Testis (tissue), 3 donors: ENCODE data around the gene SMG7. TPM values are rescaled to one million over a fixed set of nuclear protein-coding genes. Genes with fewer than 3 reads are reported as not detected.
A peak's percentile ranks its signal among the peaks of the same experiment; 100 is the strongest.

Experiments used
- DNase-seq: peaks from one replicate; pipeline ENCODE4 v3.0.0-alpha.2; 2019
- H3K27ac ChIP-seq, 2 donors: fragments of 200-600 bp; sonication (generic); one replicate each; pipeline ENCODE4 v1.5.1; 2019
- H3K27me3 ChIP-seq: fragments of 200-600 bp; sonication (generic); one replicate; pipeline ENCODE4 v1.5.1; 2019
- H3K36me3 ChIP-seq: fragments of 200-600 bp; sonication (generic); one replicate; pipeline ENCODE4 v1.5.1; 2017; ENCODE audit warnings: low read depth; ENCODE audit errors: missing control alignments
- H3K4me1 ChIP-seq: fragments of 200-600 bp; sonication (generic); one replicate; pipeline ENCODE4 v1.5.1; 2019
- H3K4me3 ChIP-seq, 2 donors: fragments of 200-600 bp; sonication (generic); one replicate each; pipeline ENCODE4 v1.5.1; 2017 to 2019
- H3K9me3 ChIP-seq: fragments of 200-600 bp; sonication (generic); one replicate; pipeline ENCODE4 v1.5.1; 2017
- CTCF ChIP-seq, 3 experiments: fragments of 450-650 bp in 2 of 3; fragments of 200-600 bp in 1 of 3; sonication (generic) in 1 of 3; IDR thresholded peaks; one replicate each; pipeline ENCODE4 v1.5.1; 2016 to 2019; ENCODE audit warnings: antibody characterized with exemption in 3 of 3, mild to moderate bottlenecking in 2 of 3, moderate library complexity in 1 of 3
- POLR2A ChIP-seq: fragments of 450-650 bp; IDR thresholded peaks from one replicate; pipeline ENCODE4 v1.6.1; 2017; ENCODE audit warnings: antibody characterized with exemption, mild to moderate bottlenecking, moderate library complexity
- WGBS, 2 donors: methylation state at CpG; one replicate each; pipeline ENCODE4 v1.1.5; 2018; 5-methylcytosine and 5-hydroxymethylcytosine counted together
- intact Hi-C: fragments of 100-400 bp; cut with DNase I; formaldehyde crosslinking; loops from one replicate; pipeline ENCODE4 v1.15.1; 2023; ENCODE audit warnings: low total_unique reads
- polyA plus RNA-seq: library from polyadenylated mRNA; stranded (reverse); fragments of 350-450 nt; fragmentation: Illumina TruSeq; extraction: RNeasy Lipid Tissue Mini Kit (QIAGEN cat#74804); gene quantifications from one replicate; pipeline ENCODE4 v1.2.3, GENCODE V29; 2014; ENCODE audit warnings: low read depth, low replicate concordance; ENCODE audit not compliant: insufficient read depth
- total RNA-seq, 2 donors: library from RNA; depleted of rRNA; stranded (reverse); fragments of >200 nt; gene quantifications; one replicate each; pipeline ENCODE4 v1.2.3, GENCODE V29; 2016

The SMG7 gene
- total and polyA plus RNA-seq, 3 donors from 2014 or later = 109 to 157 (median 139) TPM

GRCh38 chr1:183443011-183443410, 29.3 kb upstream of the SMG7 start:
- Histone ChIP-seq H3K4me1 (peaks cover 15% of the 10 kb centered on the region), H3K36me3 (no peaks in the 10 kb centered on the region), H3K9me3 (no peaks in the 10 kb centered on the region), H3K4me3 (no peak overlapping the region), H3K27ac (peak overlapping the region; percentile 28 to 34), H3K27me3 (no peaks in the 10 kb centered on the region)
- 92 to 98% methylated on average over 2 of the region's 2 CpGs for WGBS, 2 donors
- intact Hi-C loops = no loop called here
- TF ChIP-seq POLR2A = no peak
- TF ChIP-seq CTCF (IDR thresholded peaks at IDR 0.05) = no peak
- DNase-seq = no peak

- Histone ChIP-seq H3K27me3 (no peaks in the 10 kb centered on the region), H3K36me3 (no peaks in the 10 kb centered on the region), H3K9me3 (no peaks in the 10 kb centered on the region), H3K27ac (peak overlapping the region; percentile 34 to 59), H3K4me1 (peaks cover 15% of the 10 kb centered on the region), H3K4me3 (no peak overlapping the region)
- 57 to 68% methylated on average over 1 of the region's 1 CpG for WGBS, 2 donors
- DNase-seq = no peak
- TF ChIP-seq CTCF (IDR thresholded peaks at IDR 0.05) = no peak
- no peak for TF ChIP-seq POLR2A
- intact Hi-C loops = no loop called here
Observed at GRCh38 chr1:183443466-183443865, 28.8 kb upstream of the SMG7 start.

DNA sequence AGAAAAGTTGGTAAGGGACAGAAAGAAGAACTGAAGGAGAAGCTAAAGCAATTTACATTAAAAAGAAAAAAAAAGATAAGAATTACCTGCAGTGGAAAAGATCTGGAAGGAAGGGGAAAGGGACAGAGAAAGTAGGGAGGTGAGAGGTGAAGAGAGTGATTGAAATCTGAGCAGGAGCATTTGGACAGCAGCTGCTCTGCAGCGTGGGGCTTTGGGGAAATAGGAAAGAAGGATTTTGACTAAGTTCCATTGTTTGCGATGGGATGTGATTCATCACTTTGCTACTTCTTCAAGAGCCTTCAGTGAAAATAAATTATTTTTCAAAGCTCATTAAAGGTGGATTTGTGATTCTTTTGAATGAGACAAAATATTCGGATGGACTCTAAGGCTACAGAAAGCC, 28.1 kb upstream of the SMG7 start:
- TF ChIP-seq CTCF (IDR thresholded peaks at IDR 0.05) (no peak), POLR2A (no peak)
- H3K9me3 ChIP-seq = no peaks in the 10 kb centered on the region
- intact Hi-C loops = no loop called here
- DNase-seq = no peak
- peak overlapping the region; percentile 34 to 59 for H3K27ac ChIP-seq
- H3K4me3 ChIP-seq = no peak overlapping the region
- H3K4me1 ChIP-seq = peaks cover 15% of the 10 kb centered on the region
- H3K36me3 ChIP-seq = no peaks in the 10 kb centered on the region
- 56 to 58% methylated on average over 3 of the region's 3 CpGs for WGBS, 2 donors
- no peaks in the 10 kb centered on the region for H3K27me3 ChIP-seq

DNA sequence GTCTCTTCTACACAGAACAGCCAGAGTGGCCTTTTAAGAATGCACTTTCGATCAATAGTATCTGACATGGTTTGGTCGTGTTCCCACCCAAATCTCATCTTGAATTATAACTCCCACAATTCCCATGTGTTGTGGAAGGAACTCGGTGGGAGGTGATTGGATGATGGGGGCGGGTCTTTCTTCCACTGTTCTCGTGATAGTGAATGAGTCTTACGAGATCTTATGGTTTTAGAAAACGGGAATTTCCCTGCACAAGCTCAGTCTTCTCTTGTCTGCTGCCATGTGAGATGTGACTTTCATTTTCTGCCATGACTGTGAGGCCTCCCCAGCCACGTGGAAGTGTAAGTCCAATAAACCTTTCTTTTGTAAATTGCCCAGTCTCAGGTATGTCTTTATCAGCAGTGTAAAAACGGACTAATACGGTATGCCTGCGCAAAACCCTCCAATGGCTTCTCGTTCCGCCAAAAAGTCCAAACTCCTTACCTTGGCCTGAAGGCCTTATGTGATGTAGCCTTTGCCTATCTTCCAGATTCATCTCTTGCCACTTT, 23.0 kb upstream of the SMG7 start:
- no peak overlapping the region for H3K27ac ChIP-seq
- peaks cover 3% of the 10 kb centered on the region for H3K4me1 ChIP-seq
- TF ChIP-seq POLR2A (no peak), CTCF (IDR thresholded peaks at IDR 0.05) (no peak)
- no peaks in the 10 kb centered on the region for H3K27me3 ChIP-seq
- H3K9me3 ChIP-seq = no peaks in the 10 kb centered on the region
- no peaks in the 10 kb centered on the region for H3K36me3 ChIP-seq
- peak; percentile 32 for DNase-seq
- intact Hi-C loops = no loop called here
- peak overlapping the region; percentile 9 to 35 for H3K4me3 ChIP-seq
- WGBS, 2 donors = 54 to 77% methylated on average over 13 of the region's 13 CpGs

GRCh38 chr1:183450093-183450492, 22.2 kb upstream of the SMG7 start:
- H3K4me3 ChIP-seq = no peak overlapping the region
- no peak for DNase-seq
- intact Hi-C loops = no loop called here
- H3K9me3 ChIP-seq = no peaks in the 10 kb centered on the region
- H3K4me1 ChIP-seq = no peaks in the 10 kb centered on the region
- no peak overlapping the region for H3K27ac ChIP-seq
- no peaks in the 10 kb centered on the region for H3K36me3 ChIP-seq
- 45 to 46% methylated on average over 2 of the region's 2 CpGs for WGBS, 2 donors
- TF ChIP-seq CTCF (IDR thresholded peaks at IDR 0.05) (no peak), POLR2A (no peak)
- no peaks in the 10 kb centered on the region for H3K27me3 ChIP-seq
